Measurements from ENCODE around the gene LTBP3. TPM values are rescaled to one million over a fixed set of nuclear protein-coding genes. Genes with fewer than 3 reads are reported as not detected.
A peak's percentile ranks its signal among the peaks of the same experiment; 100 is the strongest.

LTBP3 gene
- total and polyA plus RNA-seq, 9 of the 15 experiments (the other 6 are each of a cell fraction or from before 2014, with no cell fraction given): 0.06 to 20.5 (median 4.8) TPM

- intact Hi-C loops (cut with micrococcal nuclease) (no loop called here), in situ Hi-C loops (cut with MboI) (no loop called here)
- ChIA-PET POLR2A (interaction anchor here (0.5 to 1.5 kb wide), 7 partner anchors 14 to 176 kb away, joined by 3 to 6 read pairs (median 3); no protein-coding TSS in a partner anchor), CTCF (ENCODE audit: low intra/inter-chr PET ratio) (no interaction called here)
- Histone ChIP-seq H3K9me1 (ENCODE audit: control insufficient read depth, insufficient read depth, low read length) (peaks cover 4% of the 10 kb centered on the region), H3K4me2 (ENCODE audit: insufficient read depth, low read length) (no peak overlapping the region), H2AFZ (ENCODE audit: low read depth, low read length) (no peak overlapping the region), H3K27me3 (ENCODE audit: control insufficient read depth in 2 of 2, insufficient read depth in 2 of 2, low read length in 2 of 2) (no peaks in the 10 kb centered on the region), H3K9ac (ENCODE audit: insufficient read depth in 1 of 2, low read depth in 2 of 2, low read length in 2 of 2) (0 out of 4 replicates have a peak overlapping the region, but pooled peaks of 1 of the 2 experiments have one; percentile 8), H3K4me1 (replicated peaks in 1 of 2; ENCODE audit: control insufficient read depth in 2 of 2, insufficient read depth in 2 of 2, low read length in 2 of 2) (peaks cover 8 to 29% of the 10 kb centered on the region in 2 experiments; a peak in 4 of 5 replicates), H3K79me2 (ENCODE audit: control insufficient read depth, insufficient read depth, low read length) (peaks cover 21% of the 10 kb centered on the region), H3K9me3 (replicated peaks; ENCODE audit: control insufficient read depth, insufficient read depth, low read depth, low read length) (no peaks in the 10 kb centered on the region), H4K20me1 (replicated peaks; ENCODE audit: control insufficient read depth, insufficient read depth, low read length) (0 out of 2 replicates have a peak, but pooled peaks cover 7% of the 10 kb centered on the region), H3K36me3 (ENCODE audit: control insufficient read depth, insufficient read depth, low read length) (peaks cover 78% of the 10 kb centered on the region; the same call in 2 of the 3 replicates), H3K27ac (ENCODE audit: extremely low read depth, low read depth, low read length) (no peak overlapping the region), H3K4me3 (no peak overlapping the region)
- ATAC-seq: peak; percentile 45; the same call in 2 of the 3 replicates
- BruUV-seq (replicated peaks): no TSS peak
- FAIRE-seq: no peak
- peak in 1 of 4 experiments; percentile 10 for DNase-seq (ENCODE audit: extremely low read depth in 1 of 4, low spot score in 3 of 4)
- 89% methylated on average over 5 of the region's 5 CpGs for WGBS (ENCODE audit: insufficient coverage, low coverage, missing lambda C conversion rate)
- no peak for TF ChIP-seq ZNF518B (CRISPR knock-in tag; IDR thresholded peaks at IDR 0.05)
- TF ChIP-seq MBD2 (IDR thresholded peaks at IDR 0.05; ENCODE audit: borderline replicate concordance, low read depth): no peak
- TF ChIP-seq ELF4 (CRISPR knock-in tag; IDR thresholded peaks at IDR 0.05): no peak
- 0 out of 2 replicates have a peak, but pooled peaks have one; percentile 24 for TF ChIP-seq XRCC5 (IDR thresholded peaks at IDR 0.05; ENCODE audit: low read depth, low read length)
- no peak for TF ChIP-seq CREB1 (IDR thresholded peaks at IDR 0.05)
- no peak for TF ChIP-seq CREB1 (CRISPR knock-in tag; IDR thresholded peaks at IDR 0.05)
- TF ChIP-seq MAX (CRISPR knock-in tag; IDR thresholded peaks at IDR 0.05): peak; percentile 7; the same call in 1 of the 2 replicates
- TF ChIP-seq SNRNP70 (optimal IDR thresholded peaks at IDR 0.05; ENCODE audit: low read depth, low read length): no peak
- TF ChIP-seq TBL1XR1 (IDR thresholded peaks at IDR 0.05; ENCODE audit: low read length in 2 of 2): no peak
- no peak for TF ChIP-seq HMG20B (CRISPR knock-in tag; IDR thresholded peaks at IDR 0.05)
- TF ChIP-seq HEY1 (CRISPR knock-in tag; IDR thresholded peaks at IDR 0.05; ENCODE audit: borderline replicate concordance): no peak
- TF ChIP-seq RNF219 (CRISPR knock-in tag; IDR thresholded peaks at IDR 0.05): no peak
- TF ChIP-seq CTCF (IDR thresholded peaks at IDR 0.05 in 2 of 3, conservative IDR thresholded peaks at IDR 0.05 in 1 of 3; ENCODE audit: insufficient read depth in 2 of 3, low read depth in 1 of 3, low read length in 3 of 3): peak; percentile 26 to 52 (median 37); a peak in 5 of 6 replicates
Observed at GRCh38 chr11:65530157-65530496, 28.0 kb downstream of the LTBP3 start.
